ES-I3 (cell line): ENCODE data around the gene RPS6KA3.
"Not testable (repeated sequence)": the region's sequence is repeated elsewhere in the genome, so short reads cannot be mapped to it uniquely, and the experiment has no call there.

Experiments used
- H3K36me3 ChIP-seq: 2 replicates; pipeline ENCODE4 v1.6.1; 2013; ENCODE audit warnings: mild to moderate bottlenecking, low read length, control low read depth, moderate library complexity; ENCODE audit not compliant: insufficient read depth
- H3K4me1 ChIP-seq: 2 replicates; pipeline ENCODE4 v1.6.1; 2013; ENCODE audit warnings: mild to moderate bottlenecking, control low read depth, low read length; ENCODE audit not compliant: insufficient read depth
- H3K9ac ChIP-seq: 2 replicates; pipeline ENCODE4 v1.6.1; 2013; ENCODE audit warnings: low read depth, mild to moderate bottlenecking, low read length, moderate library complexity
- H3K9me3 ChIP-seq: 2 replicates; pipeline ENCODE4 v1.6.1; 2013; ENCODE audit warnings: mild to moderate bottlenecking, low read length, moderate library complexity; ENCODE audit not compliant: control insufficient read depth, insufficient read depth

RPS6KA3 gene

DNA sequence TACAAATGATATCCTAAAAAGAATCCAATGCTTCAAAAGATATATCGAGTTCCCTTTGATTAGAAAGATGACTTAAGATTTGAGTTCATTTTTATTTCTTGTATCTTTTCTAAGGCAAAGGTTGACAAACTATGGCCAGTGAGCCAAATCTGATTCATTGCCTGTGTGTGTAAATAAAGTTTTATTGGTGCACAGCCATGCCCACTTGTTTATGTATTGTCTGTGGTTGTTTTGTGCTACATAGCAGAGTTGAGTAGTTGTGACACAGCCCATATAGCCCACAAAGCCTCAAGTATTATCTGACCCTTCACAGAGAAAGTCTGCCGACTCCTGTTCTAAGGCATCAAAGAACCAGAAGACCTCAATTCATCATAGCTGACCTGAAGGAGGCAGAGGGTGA, 92.9 kb downstream of the RPS6KA3 start:
- Histone ChIP-seq H3K4me1 (no peaks in the 10 kb centered on the region), H3K36me3 (peaks cover 8% of the 10 kb centered on the region), H3K9me3 (no peaks in the 10 kb centered on the region), H3K9ac (no peak overlapping the region)

DNA sequence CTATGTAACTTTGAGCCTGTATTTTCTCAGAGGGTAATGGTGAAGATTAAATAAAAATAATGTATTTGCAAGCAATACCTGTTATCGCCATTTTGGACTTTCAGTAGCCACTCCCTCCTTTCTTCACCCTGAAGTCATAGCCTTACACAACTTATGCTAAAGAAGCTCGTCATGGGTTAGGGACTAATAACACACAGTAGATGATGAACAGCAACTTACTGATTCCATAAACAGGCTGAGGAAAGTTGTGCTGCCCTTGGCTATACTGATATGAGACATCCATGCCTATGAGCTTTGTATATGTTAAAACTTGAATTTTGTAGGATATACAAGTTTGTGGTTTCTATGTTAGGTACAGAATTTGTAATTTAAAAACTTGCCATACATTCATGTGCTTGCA, 93.4 kb downstream of the RPS6KA3 start:
- Histone ChIP-seq H3K4me1 (no peaks in the 10 kb centered on the region), H3K36me3 (peaks cover 8% of the 10 kb centered on the region), H3K9me3 (no peaks in the 10 kb centered on the region), H3K9ac (no peak overlapping the region)

DNA sequence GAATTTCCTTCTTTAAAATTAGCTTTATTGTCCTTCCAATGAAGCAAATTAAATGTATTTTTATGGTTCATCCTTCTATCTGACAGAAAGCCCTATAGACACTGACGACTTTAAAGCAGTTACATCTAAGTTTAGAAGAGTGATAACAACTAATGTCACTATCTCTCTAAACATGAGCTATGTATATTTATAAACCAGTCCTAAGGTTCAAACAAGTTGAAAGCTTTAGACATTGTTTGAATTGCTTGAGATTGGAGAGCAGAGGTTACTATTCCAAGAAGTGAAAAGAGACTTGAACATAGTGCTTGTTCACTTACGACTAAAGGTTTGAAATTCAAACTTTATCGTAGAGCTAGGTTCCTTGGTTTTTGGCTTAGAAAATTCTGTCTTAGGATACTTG, 94.8 kb downstream of the RPS6KA3 start:
- no peaks in the 10 kb centered on the region for H3K9me3 ChIP-seq
- no peak overlapping the region for H3K9ac ChIP-seq
- H3K4me1 ChIP-seq: no peaks in the 10 kb centered on the region
- peaks cover 12% of the 10 kb centered on the region for H3K36me3 ChIP-seq

DNA sequence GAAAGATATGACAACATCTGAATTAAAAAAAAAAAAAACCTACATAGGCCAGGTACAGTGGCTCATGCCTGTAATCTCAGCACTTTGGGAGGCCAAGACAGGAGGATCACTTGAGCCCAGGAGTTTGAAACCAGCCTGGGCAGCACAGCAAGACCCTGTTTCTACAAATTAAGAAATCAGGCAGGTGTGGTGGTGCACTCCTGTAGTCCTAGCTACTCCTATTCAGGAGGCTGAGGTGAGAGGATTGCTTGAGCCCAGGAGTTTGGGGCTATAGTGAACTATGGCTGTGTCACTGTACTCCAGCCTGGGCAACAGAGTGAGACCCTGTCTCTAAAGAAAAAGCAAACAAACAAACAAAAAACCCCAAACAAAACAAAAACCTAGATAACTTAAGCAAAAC, 104.2 kb downstream of the RPS6KA3 start:
- not testable (repeated sequence) for H3K9ac ChIP-seq, H3K36me3 ChIP-seq, H3K4me1 ChIP-seq, H3K9me3 ChIP-seq

DNA sequence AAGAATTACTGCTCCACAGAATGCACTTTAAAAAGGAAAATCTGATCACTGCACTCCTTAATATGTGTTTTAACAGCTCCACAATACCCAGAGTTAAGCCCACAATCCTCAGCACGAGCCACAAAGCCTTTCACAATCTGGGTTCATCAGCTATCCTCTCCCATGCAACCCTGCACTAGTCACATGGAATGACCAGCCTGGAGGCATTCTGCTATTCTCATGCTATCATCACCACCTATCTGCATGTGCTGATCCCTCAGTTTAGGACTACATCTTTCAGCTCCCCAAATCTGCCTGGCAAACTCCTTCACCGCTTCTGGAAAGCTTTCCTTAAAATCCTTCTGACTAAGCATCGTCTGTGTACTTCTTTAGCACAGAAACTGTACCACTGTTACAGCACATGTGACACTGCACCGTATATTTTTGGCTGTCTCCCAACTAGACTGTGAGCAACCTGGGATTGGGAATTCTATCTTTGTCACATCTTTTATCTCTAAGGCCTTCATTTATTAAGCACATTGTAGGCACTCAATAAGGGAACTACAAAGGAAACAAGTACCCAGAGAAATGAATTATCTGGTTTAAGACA, 106.8 kb downstream of the RPS6KA3 start:
- Histone ChIP-seq H3K36me3 (peaks cover 5% of the 10 kb centered on the region), H3K9me3 (no peaks in the 10 kb centered on the region), H3K4me1 (no peaks in the 10 kb centered on the region), H3K9ac (no peak overlapping the region)

DNA sequence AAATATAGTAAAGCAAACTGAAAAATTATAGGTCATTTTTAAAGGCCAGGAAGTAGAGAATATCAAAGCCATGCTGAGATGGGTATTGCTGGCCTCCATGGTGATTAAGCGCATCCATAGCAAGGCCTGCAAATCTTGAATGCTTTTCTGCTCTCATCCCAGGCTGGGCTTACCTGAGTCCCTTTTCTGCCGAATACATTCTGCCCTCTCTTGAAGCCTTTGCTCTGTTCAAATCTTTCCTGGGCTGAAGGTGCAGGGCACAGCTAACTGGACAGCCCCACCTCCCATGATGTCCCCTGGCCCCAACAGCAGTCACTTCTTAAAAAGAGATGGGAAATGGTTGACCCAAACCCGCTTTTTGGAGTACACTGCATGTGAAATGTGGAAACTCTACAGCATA, 115.0 kb downstream of the RPS6KA3 start:
- Histone ChIP-seq H3K9ac (no peak overlapping the region), H3K36me3 (peaks cover 3% of the 10 kb centered on the region), H3K4me1 (no peaks in the 10 kb centered on the region), H3K9me3 (no peaks in the 10 kb centered on the region)

DNA sequence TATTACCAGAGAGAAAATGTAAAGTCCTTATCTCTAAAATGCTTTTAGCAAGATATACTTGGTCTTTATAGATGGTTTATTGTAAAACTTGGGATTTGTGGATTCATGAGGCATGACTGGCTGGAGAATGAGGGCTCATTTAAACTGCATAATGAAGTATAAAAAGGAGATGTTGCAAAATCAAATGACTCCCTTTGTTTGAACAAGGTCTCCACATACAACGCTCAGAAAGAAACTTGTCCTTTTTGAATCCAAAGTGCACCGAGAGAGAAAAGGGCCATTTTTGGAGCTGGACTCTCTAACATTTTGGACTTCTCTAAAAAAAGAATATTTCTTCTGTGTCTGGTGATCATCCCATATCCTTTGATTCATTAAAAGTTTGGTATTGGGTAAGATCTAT, 117.4 kb downstream of the RPS6KA3 start:
- Histone ChIP-seq H3K9ac (no peak overlapping the region), H3K9me3 (no peaks in the 10 kb centered on the region), H3K4me1 (no peaks in the 10 kb centered on the region), H3K36me3 (no peaks in the 10 kb centered on the region)

DNA sequence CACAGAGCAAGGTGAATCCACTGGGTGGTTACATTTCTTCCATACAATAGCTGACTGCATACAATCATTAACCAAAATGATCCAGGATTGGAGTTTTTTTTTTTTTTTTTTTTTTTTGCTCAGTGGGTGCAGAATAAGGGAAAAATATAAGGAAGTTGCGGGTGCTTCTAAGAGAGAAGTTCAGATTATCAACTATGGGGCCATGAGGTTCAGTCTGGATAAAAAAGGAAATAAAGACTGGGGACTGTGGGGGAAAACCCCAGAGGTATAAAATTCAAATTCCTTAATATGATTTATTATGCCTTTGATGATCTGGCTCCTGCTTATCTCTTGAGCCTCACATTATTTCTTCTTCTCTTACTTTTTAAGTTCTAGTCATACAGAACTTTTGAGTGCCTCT, 119.1 kb downstream of the RPS6KA3 start:
- Histone ChIP-seq H3K9ac (no peak overlapping the region), H3K9me3 (no peaks in the 10 kb centered on the region), H3K4me1 (no peaks in the 10 kb centered on the region), H3K36me3 (no peaks in the 10 kb centered on the region)

DNA sequence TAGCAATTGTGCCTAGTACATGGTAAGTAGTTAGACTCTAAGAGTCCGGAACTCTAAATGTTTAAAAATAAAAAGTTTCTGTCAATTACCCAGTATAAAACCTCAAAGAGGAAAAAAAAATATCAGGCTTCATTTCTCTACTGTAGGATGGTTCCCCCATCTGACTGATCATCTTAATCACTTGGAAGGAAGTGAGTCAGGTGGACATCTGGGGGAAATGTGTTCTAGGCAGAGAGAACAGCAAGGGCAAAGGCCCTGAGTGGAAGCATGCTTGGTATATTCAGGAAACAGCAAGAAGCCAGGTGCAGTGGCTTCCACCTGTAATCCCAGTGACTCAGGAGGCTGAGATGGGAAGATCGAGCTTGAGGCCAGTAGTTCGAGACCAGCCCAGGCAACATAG, 122.2 kb downstream of the RPS6KA3 start:
- no peaks in the 10 kb centered on the region for H3K4me1 ChIP-seq
- no peaks in the 10 kb centered on the region for H3K36me3 ChIP-seq
- H3K9ac ChIP-seq: no peak overlapping the region
- no peaks in the 10 kb centered on the region for H3K9me3 ChIP-seq

DNA sequence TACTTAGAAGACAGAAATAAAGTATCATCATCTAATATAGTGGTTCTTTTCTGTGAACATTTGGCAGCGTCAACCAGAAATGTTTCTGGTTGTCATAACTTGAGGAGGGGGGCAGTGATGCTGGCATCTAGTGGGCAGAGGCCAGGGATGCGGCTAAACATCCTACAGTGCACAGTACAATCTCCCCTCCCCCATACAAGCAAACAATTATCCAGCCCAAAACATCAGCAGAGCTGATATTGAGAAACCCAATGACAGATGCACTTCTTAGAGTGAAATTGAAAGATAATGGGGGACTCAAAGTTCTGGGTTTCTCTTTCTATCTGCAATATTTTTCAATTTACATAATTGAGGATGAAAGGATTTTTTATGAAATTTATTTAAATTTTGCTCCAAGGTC, 123.1 kb downstream of the RPS6KA3 start:
- Histone ChIP-seq H3K4me1 (no peaks in the 10 kb centered on the region), H3K9ac (no peak overlapping the region), H3K9me3 (no peaks in the 10 kb centered on the region), H3K36me3 (no peaks in the 10 kb centered on the region)

DNA sequence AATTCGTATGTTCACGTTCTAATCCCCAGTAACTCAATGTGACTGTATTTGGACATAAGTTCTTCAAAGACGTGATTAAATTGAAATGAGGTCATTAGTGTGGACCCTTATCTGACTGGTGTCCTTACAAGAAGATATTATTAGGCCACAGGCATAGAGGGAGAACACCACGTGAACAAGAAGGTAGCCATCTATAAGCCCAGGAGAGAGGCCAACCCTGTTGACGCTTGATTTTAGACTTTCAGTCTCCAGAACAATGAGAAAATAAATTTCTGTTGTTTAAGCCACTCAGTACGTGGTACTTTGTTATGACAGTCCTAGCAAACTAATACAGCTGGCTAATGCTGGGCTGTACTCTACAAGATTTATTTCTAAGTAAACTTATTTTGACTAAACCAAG, 123.6 kb downstream of the RPS6KA3 start:
- Histone ChIP-seq H3K36me3 (no peaks in the 10 kb centered on the region), H3K4me1 (no peaks in the 10 kb centered on the region), H3K9me3 (no peaks in the 10 kb centered on the region), H3K9ac (no peak overlapping the region)

DNA sequence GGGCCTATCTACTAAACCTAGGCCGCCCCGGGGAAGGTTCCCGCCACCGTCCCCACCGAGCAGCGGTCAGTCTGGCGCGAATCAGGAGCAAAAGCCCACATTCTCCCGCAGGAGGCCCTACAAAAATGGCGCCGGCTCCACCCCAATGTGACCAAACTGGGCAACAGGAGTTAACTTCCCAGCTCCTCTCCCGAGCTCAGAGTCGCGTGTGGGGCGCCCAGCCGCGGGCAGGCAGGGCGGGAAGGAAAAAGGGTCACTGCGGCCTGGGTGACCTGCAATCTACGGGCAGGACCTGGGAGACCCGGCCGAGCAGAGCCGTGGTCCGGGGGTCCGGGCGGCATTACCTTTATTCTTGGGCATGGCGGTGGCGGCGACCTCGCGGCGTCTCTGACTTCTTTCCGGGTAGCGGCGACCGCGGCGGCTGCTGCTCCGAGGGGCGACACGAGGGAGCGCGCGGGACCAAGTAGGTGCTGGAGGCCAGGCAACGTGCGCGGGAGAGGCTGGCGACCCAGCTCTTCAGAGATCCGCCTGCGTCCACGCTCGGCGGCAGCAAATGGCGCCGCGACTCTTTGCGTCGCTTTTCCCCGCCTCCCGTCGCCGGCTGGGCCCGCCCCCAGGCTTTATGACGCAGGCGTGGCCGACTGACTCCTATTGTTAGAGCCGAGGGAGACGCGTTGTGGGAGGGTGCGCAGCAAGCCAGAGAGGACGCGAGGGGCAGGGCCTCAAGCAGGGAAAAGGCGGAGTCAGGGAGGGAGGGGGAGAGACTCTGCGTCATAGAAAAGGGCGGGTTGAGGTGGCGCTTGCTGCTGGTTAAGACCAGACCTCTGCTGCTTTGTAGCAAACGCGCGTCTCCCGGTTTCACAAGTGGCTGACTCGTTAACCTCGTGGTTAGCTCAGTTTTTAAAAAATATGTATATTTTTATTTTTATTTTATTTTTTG, 125.2 kb downstream of the RPS6KA3 start, which contains the start of gene EIF1AX:
Gene EIF1AX, minus strand, starts transcription at position 558 of the 940 bp plus-strand sequence. Its CDS starts 198 bp downstream, at position 360.
- Histone ChIP-seq H3K9ac (peak within 1 kb of the TSS; percentile 88), H3K9me3 (no peaks in the 10 kb centered on the region), H3K4me1 (no peaks in the 10 kb centered on the region), H3K36me3 (peaks cover 4% of the 10 kb centered on the region; the same call in 1 of the 2 replicates)

DNA sequence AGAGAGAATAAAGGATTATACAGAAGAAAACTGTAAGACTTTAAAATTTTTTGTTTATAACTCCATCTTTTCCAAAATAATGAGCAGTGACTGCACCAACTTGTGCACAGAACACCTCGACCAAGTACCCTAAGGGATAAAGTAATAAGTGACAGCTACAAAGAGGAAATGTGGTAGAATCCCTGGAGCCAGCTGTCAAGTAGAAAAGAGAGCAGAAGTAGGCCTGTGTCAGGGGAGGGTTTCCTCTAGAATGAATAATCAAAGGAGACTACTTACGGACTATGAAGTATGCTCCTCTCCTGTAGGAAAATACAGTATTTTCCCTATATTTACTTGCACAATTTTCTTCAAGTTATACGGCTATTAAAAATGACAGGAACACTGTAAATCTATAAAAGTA, 126.3 kb downstream of the RPS6KA3 start:
- peaks cover 4% of the 10 kb centered on the region; the same call in 1 of the 2 replicates for H3K36me3 ChIP-seq
- H3K9me3 ChIP-seq: no peaks in the 10 kb centered on the region
- no peaks in the 10 kb centered on the region for H3K4me1 ChIP-seq
- peak overlapping the region; percentile 88; the same call in 1 of the 2 replicates for H3K9ac ChIP-seq

DNA sequence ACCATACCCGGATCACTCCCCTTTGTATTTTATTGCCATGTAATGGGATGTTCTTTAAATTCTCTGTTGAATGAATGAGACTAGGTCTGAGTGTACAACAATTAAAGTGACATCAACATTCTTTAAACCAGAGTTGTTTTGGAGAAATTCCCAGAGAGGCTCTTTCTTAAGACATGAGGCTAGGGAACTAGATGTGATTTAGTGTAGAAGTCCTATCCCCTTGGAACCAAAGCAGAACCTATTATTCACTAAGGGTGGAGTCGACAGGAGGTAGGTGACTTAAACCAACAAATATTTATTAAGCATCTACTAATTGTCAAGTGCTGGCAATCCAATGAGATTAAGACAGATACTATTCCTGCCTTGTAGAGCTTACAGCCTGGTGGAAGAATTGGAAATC, 126.7 kb downstream of the RPS6KA3 start:
- Histone ChIP-seq H3K4me1 (no peaks in the 10 kb centered on the region), H3K36me3 (peaks cover 4% of the 10 kb centered on the region; the same call in 1 of the 2 replicates), H3K9ac (no peak overlapping the region; the same call in 1 of the 2 replicates), H3K9me3 (no peaks in the 10 kb centered on the region)

DNA sequence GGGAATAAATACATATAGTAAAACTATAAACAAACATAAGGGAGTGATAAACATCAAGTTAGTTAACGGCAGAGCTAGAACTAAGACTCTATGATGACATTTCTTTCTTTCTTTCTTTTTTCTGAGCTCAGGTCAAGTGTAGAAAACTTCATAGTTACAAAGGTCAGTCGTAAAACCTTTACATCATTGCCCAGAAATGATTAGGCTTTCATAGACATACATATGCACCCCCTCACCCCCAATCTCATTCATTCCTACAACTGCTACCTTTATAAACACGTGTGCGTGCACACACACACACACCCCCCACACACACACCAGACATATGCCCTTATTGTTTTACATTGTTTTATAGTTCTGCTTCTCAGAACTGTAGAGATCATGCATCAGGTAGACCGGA, 130.8 kb downstream of the RPS6KA3 start:
- no peaks in the 10 kb centered on the region for H3K4me1 ChIP-seq
- H3K9ac ChIP-seq: no peak overlapping the region
- no peaks in the 10 kb centered on the region for H3K9me3 ChIP-seq
- H3K36me3 ChIP-seq: peaks cover 9% of the 10 kb centered on the region
